ENCODE measurements around the gene HEXD. TPM values are rescaled to one million over a fixed set of nuclear protein-coding genes. Genes with fewer than 3 reads are reported as not detected.
A peak's percentile ranks its signal among the peaks of the same experiment; 100 is the strongest.
"Not testable (repeated sequence)": the region's sequence is repeated elsewhere in the genome, so short reads cannot be mapped to it uniquely, and the experiment has no call there.

The HEXD gene
- total RNA-seq, 1 experiment from 2014 or later = 2.4 TPM

DNA sequence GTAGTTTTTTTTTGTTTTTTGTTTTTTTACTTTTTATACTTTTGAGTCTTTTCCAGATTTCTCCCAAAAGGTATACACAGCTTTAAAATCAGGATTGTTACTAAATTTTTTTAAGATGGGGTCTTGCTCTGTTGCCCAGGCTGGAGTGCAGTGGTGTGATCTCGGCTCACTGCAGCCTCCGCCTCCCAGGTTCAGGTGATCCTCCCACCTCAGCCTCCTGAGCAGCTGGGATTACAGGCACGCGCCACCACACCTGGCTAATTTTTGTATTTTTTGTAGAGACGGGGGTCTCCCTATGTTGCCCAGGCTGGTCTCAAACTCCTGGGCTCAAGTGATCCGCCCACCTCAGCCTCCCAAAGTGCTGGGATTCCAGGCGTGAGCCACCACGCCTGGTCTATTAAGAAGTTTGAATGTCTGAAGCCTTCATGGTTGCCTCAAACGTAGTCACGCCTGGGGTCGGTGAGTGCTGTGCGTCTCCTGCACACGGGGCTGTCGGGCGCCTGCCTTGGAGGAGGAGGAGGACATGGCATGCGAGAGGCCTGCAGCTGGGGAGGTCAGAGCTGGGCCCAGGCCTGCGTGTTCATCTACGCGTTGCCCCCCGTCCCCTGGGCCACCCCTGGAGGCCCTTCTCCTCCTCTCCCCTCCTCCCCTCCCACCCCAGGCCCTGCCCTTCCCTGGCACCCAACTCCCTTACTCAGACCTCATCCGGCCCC, 35.8 kb upstream of the HEXD start:
- DNase-seq (ENCODE audit: low read depth) = not testable (repeated sequence)

DNA sequence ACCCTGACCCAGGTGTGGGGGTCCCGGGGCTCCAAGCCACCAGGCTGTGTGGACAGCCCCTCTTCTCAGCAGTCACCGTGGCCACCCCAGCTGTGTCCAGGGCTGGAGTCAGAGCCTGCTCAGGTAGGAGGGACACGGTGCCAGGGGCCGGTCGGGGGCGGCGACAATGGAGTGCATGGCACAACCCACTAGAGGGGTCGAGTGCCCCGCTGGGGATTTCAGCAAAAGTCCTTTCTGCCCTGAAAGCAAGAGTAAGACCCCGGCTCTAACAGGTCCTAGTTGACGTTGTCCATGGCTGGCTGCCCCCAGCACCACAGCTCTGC, 35.3 kb upstream of the HEXD start:
- no peak for DNase-seq (ENCODE audit: low read depth)

DNA sequence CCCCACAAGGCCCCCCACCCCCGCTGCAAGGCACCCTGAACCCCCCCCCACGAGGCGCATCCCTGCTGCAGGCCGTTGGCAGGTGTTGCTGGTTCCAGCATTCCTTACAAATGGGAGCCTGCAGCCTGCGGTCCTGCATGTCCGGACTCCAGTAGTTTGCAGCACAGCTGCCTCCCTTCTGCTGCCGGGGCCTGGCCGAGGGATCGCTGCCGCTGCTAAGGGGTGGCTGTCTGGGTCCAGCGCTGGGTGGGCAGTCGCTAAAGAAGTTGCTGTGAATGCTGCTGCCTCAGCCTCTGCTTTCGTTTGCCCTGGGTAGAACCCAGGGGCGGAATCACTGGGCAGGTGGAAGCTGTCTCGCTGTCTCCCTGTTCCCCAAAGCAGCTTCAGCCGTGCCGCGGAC, 34.7 kb upstream of the HEXD start:
- no peak for DNase-seq (ENCODE audit: low read depth)

DNA sequence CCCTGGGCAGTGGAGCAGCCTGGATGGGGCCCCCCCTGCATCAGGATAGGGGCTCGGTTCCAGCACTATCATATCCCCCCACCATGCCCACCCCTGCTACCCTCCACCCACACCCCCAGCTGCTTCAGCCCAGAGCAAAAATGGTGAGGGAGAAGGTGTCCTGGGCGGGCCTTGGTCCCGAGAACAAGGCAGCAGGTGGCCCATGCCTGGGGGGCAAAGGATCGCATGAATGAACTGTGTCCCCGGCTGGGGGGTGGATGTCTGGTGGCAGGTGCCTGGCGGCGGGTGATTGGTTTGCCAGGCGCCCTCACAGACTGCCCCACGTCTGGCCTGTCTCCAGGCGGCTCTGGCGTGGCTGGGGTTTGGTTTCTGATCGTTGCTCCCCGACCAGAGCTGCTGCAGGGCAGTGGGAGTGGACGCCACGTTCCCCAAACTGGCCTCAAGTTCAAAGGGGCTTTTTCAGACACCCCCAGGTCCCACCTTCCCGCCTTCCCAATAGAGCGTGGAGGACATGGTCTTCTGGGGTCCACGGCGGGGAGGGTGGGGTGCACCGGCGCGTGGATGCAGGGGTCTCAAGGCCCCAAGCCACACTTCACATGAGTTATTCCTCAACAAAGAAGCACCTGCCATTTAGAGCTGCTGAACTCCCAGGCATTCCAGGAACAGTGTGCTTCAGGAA, 34.0 kb upstream of the HEXD start:
- no peak for DNase-seq (ENCODE audit: low read depth)

DNA sequence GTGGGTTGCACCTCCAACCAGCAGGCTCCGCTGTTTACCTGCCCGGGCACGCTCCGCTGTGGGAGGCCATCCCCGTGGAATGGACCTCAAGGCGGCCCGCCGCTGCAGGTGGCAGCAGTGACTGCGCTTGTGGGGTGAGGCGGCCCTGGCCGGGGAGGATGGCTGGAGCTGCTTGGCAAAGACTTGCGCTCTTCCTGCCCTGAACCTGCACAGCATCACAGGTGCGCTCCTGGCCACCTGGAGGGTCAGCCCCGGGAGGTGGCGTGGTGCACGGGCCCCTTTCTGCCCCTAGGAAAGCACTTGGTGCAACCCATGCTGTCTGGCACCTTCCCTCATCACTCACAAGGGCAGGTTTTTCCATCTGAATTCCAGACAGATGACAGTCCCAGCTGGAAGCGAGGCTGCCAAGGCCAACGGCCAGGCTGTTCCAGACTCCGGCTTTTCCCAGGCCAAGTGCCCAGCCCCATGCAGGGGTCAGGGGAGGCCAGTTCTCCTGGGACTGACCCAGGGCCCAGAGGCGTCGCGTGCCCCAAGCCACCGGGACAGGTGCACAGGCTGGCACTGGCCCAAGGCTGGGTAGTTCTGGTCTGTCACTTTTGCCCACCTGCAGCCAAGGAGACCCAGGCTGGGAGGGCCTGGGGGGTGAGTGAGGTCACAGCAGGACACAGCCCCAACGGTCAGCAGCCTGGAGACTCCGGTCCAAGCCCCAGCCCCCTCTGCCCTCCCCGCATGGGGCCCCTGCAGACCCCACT, 33.2 kb upstream of the HEXD start:
- peak; percentile 24 for DNase-seq (ENCODE audit: low read depth)

DNA sequence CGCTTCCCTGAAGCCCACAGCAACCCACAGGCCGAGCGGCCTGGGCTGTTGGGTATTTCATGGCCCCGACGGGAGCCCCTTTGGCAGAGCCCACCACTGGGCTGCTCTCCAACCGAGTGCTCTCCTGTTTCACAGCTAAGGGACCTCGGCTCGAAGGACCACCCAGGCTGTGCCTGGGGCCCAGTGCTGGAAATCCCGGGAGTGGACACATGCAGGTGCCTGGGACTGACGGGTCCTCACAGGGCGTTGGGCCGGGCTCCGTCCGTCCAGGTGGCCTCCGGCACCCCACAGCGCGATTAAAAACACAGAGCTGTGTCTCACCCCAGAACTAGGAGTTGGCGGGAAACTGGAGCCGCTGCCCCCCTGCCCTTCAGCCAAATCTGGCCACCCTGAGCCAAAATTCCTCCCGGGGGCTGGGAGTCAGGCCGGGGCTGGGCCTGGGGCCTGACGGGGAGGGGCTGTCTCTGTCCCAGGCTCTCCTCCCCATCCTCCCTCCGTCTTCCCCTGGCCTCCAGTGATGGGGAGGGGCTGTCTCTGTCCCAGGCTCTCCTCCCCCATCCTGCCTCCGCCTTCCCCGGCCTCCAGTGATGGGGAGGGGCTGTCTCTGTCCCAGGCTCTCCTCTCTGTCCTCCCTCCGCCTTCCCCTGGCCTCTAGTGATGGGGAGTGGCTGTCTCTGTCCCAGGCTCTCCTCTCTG, 32.4 kb upstream of the HEXD start:
- DNase-seq (ENCODE audit: low read depth) = no peak

DNA sequence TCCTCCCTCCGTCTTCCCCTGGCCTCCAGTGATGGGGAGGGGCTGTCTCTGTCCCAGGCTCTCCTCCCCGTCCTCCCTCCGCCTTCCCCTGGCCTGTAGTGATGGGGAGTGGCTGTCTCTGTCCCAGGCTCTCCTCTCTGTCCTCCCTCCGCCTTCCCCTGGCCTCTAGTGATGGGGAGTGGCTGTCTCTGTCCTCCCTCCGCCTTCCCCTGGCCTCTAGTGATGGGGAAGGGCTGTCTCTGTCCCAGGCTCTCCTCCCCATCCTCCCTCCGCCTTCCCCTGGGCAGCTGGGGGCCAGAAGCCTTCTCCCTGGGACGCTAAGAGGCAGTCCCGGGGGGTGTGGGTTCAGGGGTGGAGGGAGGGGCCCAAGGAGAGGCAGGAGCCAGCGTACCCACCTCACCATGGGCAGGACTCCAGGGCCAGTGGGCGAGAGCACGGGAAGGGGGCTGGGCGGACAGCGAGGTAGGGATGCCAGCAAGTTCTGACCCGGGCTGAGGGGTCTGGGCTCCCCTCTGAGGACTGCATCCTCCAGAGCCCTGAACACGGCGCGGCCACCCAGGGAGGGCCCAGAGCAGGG, 31.8 kb upstream of the HEXD start:
- DNase-seq (ENCODE audit: low read depth) = no peak

DNA sequence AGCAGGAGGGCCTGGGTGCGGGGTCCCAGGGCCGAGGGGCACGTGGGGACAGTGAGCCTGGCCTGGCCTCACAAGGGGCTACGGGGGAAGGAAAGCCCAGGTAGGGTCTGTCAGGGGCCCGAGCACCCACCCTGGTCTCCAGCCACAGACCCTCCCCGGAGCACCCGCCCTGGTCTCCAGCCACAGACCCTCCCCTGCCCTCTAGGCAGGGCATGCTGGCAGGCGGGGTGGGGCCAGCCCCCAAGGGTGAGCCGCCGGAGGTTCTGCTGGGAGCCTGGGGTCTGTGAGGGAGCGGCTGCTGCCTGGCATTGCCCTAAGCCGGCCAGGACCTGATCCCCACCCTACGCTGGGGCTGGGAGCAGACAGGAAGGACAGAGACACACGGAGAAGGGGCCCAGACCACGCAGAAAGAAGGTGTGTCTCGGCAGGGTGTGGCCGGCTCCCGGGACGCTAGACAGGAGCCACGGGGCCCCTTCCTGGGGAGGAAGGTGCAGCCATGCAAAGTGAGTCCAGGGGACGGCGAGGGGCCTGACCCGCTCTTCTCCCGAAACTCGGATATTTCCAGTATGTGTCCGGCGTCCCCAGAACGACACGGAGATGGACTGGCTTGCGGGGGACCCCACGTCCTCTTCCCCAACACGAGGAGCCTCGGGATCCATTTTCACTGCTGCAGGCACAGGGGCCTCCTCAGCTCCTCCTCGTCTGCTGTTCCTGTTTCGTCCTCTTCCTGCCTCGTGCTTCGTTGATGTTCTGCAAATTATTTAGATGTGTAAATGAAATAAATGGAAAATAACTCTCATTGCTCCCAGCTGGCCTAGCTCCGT, 31.1 kb upstream of the HEXD start:
- DNase-seq (ENCODE audit: low read depth) = no peak

DNA sequence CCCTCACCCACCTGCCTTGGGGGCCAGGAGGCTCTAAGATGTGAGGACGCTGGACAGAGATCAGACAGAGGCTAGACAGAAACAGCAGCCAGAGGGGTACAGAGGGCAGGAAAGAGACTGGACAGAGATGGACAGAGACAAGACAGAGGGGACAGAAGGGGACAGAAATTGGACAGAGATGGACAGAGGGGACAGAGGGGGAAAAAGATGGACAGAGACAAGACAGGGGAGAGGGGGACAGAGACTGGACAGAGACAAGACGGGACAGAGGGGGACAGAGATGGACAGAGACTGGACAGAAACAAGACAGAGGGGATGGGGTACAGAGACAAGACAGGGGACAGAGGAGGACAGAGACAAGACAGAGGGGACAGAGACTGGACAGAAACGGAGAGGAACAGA, 30.4 kb upstream of the HEXD start:
- DNase-seq (ENCODE audit: low read depth) = no peak

DNA sequence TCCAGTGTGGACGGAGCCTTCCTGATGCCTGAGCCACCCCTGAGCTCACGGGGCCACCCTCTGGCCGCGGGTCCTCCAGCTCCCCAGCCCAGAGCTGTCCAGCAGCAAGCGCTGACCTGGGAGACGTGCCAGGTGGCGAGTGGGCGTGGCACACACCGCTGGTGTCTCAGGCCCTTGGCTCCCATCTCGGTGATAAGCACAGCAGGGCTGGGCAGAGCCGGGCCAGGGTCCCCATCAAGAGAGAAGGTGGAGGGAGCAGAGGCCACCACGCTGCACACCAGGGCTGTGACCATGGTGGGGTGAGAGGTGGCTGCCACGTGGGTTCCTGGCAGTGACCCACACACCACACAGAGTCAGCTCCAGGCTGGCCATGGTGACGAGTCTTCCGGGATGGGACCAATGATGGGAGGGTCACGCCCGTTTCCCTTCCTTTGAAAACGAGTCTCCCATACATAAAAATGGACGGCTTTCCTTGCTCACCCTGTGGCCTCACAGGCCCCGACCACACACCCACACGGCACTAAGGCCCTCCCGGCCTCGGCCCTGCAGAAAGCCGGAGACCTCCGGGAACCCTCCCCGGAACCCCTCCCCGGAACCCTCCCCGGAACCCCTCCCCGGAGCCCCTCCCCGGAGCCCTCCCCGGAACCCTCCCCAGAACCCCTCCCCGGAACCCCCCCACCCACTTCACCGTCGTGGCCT, 29.8 kb upstream of the HEXD start:
- DNase-seq (ENCODE audit: low read depth) = peak; percentile 51

DNA sequence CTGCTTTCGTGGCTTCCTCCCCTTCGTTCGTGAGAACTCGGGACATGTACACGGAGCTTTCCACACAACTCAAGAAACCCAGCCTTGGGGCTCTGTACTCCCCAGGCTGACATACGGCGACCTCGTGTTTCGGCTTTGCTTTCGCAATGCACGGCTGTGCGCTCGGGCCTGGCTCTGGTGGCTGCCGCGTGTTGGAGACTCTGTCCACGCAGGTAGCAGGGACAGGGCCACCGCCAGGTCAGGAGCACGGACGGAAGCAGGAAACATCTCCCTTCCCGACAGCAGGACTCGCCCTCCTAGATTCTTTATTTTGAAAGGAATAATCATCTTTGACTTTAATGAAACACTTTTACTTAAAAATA, 29.2 kb upstream of the HEXD start:
- no peak for DNase-seq (ENCODE audit: low read depth)

DNA sequence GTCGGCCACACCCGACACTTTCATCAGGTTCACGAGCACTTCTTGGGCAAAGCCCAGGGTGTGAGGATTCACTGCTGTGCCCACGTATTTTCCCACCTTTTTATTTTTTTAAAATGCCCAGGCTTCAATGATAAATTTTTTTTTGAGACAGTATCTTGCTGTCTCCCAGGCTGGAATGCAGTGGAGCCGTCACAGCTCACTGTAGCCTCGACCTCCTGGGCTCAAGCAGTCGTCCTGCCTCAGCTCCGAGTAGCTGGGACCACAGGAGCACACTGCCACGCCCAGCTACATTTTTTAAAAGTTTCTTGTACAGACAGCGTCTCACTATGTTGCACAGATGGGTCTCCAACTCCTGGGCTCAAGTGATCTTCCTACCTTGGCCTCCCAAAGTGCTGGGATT, 28.8 kb upstream of the HEXD start:
- DNase-seq (ENCODE audit: low read depth) = no peak

DNA sequence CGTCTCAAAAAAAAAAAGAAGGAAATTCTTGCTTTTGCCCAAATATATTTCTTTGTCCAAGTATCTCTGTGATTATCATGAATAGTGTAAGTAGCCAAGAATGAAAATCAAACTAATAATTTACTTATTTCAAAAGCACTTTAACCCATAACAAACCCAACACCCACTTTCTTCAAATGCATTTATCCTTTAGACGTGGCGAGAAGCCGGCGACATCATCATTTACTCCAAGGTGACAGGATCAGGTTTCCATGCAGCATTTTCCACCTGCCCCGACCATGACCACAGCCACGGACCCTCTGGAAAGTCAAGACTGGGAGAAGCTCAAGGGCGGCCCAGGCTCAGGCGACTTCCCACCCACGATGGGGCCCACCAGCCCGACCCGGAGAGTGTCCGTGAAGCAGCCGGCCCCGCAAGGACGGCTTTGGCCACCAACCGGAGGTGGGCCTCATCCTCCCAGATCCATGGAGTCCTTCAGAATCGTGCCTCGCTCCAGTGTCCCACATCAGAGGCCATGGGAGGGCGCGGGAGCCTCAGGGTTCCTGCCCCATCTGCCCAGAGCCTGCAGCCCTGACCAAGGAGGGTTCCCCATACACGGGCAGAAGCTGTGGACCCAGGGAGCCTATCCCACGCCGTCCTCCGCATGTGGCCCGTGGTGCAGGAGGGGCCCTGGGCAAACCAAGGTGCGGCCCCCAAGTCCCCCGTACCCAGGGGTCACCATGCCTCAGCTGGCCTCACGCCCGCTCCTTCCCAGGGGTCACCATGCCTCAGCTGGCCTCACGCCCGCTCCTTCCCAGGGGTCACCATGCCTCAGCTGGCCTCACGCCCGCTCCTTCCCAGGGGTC, 27.9 kb upstream of the HEXD start:
- DNase-seq (ENCODE audit: low read depth) = no peak

DNA sequence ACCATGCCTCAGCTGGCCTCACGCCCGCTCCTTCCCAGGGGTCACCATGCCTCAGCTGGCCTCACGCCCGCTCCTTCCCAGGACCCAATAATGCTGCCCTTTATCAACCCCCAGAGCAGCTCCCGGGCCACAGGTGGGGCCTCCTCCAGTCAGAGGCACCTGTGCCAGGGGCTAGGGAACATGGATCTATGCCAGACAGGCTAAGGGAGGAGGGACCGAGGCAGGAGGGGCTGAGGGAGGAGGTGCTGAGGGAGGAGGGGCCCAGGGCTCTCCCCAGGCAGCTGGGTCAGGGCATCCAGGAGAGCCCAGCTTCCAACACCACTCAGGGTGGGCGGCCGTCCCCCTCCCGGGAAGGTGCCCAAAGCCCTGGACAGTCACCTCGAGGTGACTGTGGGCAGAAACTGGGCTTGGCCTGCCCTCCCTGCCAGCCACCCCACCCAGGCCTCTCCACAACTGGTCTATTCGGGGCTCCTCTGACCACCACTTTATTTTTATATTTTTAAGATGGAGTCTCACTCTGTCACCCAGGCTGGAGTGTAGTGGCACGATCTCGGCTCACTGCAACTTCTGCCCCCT, 27.2 kb upstream of the HEXD start:
- DNase-seq (ENCODE audit: low read depth) = no peak

DNA sequence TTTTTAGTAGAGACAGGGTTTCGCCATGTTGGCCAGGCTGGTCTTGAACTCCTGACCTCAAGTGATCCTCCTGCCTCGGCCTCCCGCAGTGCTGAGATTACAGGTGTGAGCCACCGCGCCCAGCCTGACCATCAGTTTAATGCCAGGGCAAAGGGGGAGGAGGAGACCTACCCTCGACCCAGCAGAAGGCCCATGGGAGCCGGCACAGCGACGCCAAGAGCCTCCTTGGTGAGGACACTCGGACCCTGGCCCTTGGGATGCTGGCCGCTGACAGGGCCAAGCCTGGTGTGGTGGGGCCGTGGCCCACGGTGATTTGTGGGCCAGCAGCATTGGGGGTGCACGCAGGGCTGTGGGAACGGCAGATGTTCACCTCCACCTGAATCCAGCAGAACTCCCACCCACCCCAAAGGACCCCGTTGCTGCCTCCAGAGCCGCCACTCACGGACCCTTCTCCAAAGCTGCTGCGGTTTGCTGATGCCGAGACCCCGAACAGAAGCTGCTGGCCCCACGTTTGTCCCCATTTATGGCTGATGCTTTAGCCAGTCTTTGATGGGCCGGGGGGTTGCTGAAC, 26.6 kb upstream of the HEXD start:
- no peak for DNase-seq (ENCODE audit: low read depth)

DNA sequence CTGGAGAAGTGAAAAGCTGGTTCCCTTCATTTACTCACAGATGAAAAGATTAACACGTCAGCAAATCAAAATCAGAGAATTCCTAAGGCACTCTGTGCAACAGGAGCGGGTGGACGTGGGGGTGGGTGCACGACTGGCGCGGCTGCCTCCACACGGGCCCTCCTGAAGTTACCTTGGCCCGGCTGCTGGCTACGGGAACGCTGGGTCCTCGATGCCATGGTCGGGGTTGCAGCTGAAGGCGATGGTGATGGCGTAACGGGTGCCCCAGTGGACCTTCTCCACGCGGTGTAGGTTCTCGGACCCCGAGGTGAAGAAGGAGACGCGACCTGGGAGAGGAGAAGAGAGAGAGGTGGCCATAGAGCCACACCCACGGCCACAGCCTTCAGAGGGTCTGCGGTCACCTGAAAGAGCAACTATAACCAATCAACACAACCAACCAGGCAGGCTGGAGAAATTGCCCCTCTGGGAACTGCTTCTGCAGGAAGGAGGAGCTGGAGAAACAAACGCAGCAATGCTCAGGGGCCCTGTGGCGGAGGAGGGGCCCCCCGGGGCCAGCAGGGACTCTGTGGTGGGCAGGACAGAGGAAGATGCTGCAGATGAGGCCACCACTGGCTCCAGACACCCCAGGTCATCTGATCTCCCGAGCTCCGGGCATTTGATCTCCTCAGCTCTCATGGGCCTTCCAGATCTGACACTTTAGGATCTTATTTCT, 25.8 kb upstream of the HEXD start:
- DNase-seq (ENCODE audit: low read depth) = no peak

DNA sequence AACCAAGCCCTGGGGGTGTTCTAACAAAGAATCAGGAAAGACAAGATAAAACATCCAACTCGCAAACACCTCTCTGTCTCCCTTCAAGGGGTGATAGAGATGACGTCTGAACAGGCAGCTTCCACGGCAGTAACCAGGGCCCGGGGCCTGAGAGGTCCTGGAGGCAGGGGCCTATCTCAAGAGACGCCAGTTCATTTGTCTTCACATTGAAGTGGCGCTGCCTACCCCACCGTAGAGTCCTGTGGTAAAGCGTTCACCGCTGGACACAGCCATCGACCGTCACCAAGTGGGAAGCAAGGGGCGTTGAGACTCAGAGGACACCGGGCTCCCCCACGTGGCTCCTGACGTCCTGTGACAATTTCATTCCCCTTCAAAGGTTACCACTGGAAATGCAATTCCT, 25.2 kb upstream of the HEXD start:
- no peak for DNase-seq (ENCODE audit: low read depth)

DNA sequence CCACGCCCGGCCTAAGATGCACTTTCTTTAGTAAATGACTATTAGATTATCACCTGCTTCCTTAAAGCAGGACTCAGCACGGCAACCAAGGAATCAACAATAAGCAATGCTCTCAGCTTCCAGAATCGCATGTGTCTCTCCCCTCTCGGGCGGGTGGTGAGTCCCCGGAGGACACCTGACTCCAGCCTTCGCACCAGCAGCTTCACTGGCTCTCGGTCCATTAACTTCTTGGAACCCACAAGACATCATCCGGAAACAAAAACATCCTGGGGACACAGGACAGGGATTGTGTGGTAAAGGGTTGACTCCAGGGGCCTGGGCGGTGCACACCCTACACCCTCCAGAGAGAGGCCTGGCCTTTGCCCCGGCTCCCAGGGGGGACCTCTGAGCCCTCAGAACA, 23.9 kb upstream of the HEXD start:
- DNase-seq (ENCODE audit: low read depth) = no peak

Measured in RPMI7951 (cell line).